ENCODE measurements around the gene PELI2. TPM values are rescaled to one million over a fixed set of nuclear protein-coding genes. Genes with fewer than 3 reads are reported as not detected.

PELI2 gene
- total RNA-seq = 10 to 100 TPM; 12.9 to 21.8 (median 17.6) TPM

- no peak for TF ChIP-seq CTCF (IDR thresholded peaks at IDR 0.05; ENCODE audit: low read depth)
Measured at GRCh38 chr14:56117765-56118610, at the start of gene PELI2. Gene PELI2, plus strand, starts transcription at chr14:56118411. Its CDS starts 250 bp downstream, at chr14:56118661.

GRCh38 chr14:56073799-56074198 lies 44.4 kb upstream of the PELI2 start:
- no peak for TF ChIP-seq CTCF (IDR thresholded peaks at IDR 0.05; ENCODE audit: low read depth)

- no peak for TF ChIP-seq CTCF (IDR thresholded peaks at IDR 0.05; ENCODE audit: low read depth)
Measured at GRCh38 chr14:56075301-56075700, 42.9 kb upstream of the PELI2 start.

- no peak for TF ChIP-seq CTCF (IDR thresholded peaks at IDR 0.05; ENCODE audit: low read depth)
Measured at GRCh38 chr14:56081139-56081538, 37.1 kb upstream of the PELI2 start.

GRCh38 chr14:56082880-56083279 lies 35.3 kb upstream of the PELI2 start:
- no peak for TF ChIP-seq CTCF (IDR thresholded peaks at IDR 0.05; ENCODE audit: low read depth)

- no peak for TF ChIP-seq CTCF (IDR thresholded peaks at IDR 0.05; ENCODE audit: low read depth)
Measured at GRCh38 chr14:56085471-56085870, 32.7 kb upstream of the PELI2 start.

- TF ChIP-seq CTCF (IDR thresholded peaks at IDR 0.05; ENCODE audit: low read depth) = no peak
Measured at GRCh38 chr14:56087671-56088471, 30.3 kb upstream of the PELI2 start.
